HepG2 (cell line): ENCODE data around the gene FNDC10.

Experiments
- CEBPZ ChIP-seq: IDR thresholded peaks from 2 replicates; pipeline ENCODE4 v1.6.1; 2012; ENCODE audit warnings: low read length, improper control_type of control experiment
- CHD2 ChIP-seq: IDR thresholded peaks from 2 replicates; pipeline ENCODE4 v1.6.1; 2011; ENCODE audit warnings: low read depth, low read length, improper control_type of control experiment
- CREB1 ChIP-seq, 2 experiments: fragments of 450-650 bp in 1 of 2; IDR thresholded peaks; 2 replicates each; pipeline ENCODE4 v1.6.1; 2016 to 2017; ENCODE audit warnings: control low read depth in 1 of 2, mild to moderate bottlenecking in 1 of 2, missing compliant biosample characterization in 1 of 2, missing genetic modification characterization in 1 of 2
- CTCF ChIP-seq: sonication (generic); formaldehyde crosslinking; IDR thresholded peaks from 2 replicates; pipeline ENCODE4 v1.5.0; 2020; ENCODE audit warnings: mild to moderate bottlenecking, missing genetic modification reagents, moderate library complexity
- EZH2 ChIP-seq: conservative IDR thresholded peaks from 2 replicates; pipeline ENCODE4 v1.6.1; 2012; ENCODE audit warnings: mild to moderate bottlenecking, low read depth, low read length, moderate library complexity
- FOXJ3 ChIP-seq: sonication (generic); formaldehyde crosslinking; IDR thresholded peaks from 2 replicates; pipeline ENCODE4 v1.4.0; 2020; ENCODE audit warnings: missing genetic modification reagents, mild to moderate bottlenecking, borderline replicate concordance
- GABPA ChIP-seq, 2 experiments: IDR thresholded peaks; 2 replicates each; pipeline ENCODE4 v1.6.1; 2011 to 2016; ENCODE audit warnings: low read depth in 2 of 2, low read length in 1 of 2, missing biosample characterization in 1 of 2, missing genetic modification characterization in 1 of 2
- HNF4A ChIP-seq: sonication (generic); formaldehyde crosslinking; IDR thresholded peaks from 2 replicates; pipeline ENCODE4 v1.4.0; 2020; ENCODE audit warnings: missing genetic modification reagents
- KAT2B ChIP-seq: fragments of 150-350 bp; IDR thresholded peaks from 2 replicates; pipeline ENCODE4 v1.6.1; 2014; ENCODE audit warnings: low read depth, low read length, borderline replicate concordance
- MBD4 ChIP-seq: IDR thresholded peaks from 2 replicates; pipeline ENCODE4 v1.6.1; 2012; ENCODE audit warnings: low read length, inconsistent platforms, borderline replicate concordance
- MED1 ChIP-seq: sonication (generic); formaldehyde crosslinking; IDR thresholded peaks from 2 replicates; pipeline ENCODE4 v1.4.0; 2020; ENCODE audit warnings: missing genetic modification reagents
- SALL2 ChIP-seq: sonication (generic); formaldehyde crosslinking; IDR thresholded peaks from 2 replicates; pipeline ENCODE4 v1.8.1; 2023; ENCODE audit warnings: mild to moderate bottlenecking, missing genetic modification reagents, inconsistent platforms
- TF ChIP-seq, protein P1 (sequence below): sonication (generic); formaldehyde crosslinking; IDR thresholded peaks from 2 replicates; pipeline ENCODE4 v1.4.0; 2020; ENCODE audit warnings: missing genetic modification reagents
- TF ChIP-seq, protein P2 (sequence below): sonication (generic); formaldehyde crosslinking; IDR thresholded peaks from 2 replicates; pipeline ENCODE4 v1.4.0; 2020; ENCODE audit warnings: missing genetic modification reagents, borderline replicate concordance

DNA sequence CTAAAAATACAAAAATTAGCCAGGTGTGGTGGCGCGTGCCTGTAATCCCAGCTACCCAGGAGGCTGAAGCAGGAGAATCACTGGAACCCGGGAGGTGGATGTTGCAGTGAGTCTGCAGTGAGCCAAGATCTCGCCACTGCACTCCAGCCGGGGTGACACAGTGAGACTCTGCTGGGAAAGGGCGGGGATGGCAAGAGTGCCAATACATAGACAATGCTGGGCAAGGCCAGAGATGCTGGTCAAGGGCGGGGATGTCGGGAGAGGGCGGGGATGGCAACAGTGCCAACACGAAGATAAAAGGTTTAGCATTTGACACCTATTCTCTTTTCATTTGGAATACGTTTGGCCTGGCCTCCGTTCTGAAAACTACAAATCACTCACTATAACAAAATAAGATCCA is 36.2 kb downstream of the FNDC10 start:
- TF ChIP-seq CTCF (no peak), CHD2 (no peak), GABPA (IDR thresholded peaks at IDR 0.05; ENCODE audit: low read depth, low read length) (no peak), GABPA (CRISPR knock-in tag; IDR thresholded peaks at IDR 0.05; ENCODE audit: low read depth) (no peak), CREB1 (IDR thresholded peaks at IDR 0.05) (no peak), CREB1 (CRISPR knock-in tag; IDR thresholded peaks at IDR 0.05) (no peak), MED1 (no peak), SALL2 (CRISPR knock-in tag) (no peak), EZH2 (no peak), KAT2B (no peak), FOXJ3 (no peak), HNF4A (CRISPR knock-in tag) (no peak), MBD4 (no peak), CEBPZ (no peak)
- TF ChIP-seq, protein P1, sequence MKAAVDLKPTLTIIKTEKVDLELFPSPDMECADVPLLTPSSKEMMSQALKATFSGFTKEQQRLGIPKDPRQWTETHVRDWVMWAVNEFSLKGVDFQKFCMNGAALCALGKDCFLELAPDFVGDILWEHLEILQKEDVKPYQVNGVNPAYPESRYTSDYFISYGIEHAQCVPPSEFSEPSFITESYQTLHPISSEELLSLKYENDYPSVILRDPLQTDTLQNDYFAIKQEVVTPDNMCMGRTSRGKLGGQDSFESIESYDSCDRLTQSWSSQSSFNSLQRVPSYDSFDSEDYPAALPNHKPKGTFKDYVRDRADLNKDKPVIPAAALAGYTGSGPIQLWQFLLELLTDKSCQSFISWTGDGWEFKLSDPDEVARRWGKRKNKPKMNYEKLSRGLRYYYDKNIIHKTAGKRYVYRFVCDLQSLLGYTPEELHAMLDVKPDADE (CRISPR knock-in tag) = no peak
- TF ChIP-seq, protein P2, sequence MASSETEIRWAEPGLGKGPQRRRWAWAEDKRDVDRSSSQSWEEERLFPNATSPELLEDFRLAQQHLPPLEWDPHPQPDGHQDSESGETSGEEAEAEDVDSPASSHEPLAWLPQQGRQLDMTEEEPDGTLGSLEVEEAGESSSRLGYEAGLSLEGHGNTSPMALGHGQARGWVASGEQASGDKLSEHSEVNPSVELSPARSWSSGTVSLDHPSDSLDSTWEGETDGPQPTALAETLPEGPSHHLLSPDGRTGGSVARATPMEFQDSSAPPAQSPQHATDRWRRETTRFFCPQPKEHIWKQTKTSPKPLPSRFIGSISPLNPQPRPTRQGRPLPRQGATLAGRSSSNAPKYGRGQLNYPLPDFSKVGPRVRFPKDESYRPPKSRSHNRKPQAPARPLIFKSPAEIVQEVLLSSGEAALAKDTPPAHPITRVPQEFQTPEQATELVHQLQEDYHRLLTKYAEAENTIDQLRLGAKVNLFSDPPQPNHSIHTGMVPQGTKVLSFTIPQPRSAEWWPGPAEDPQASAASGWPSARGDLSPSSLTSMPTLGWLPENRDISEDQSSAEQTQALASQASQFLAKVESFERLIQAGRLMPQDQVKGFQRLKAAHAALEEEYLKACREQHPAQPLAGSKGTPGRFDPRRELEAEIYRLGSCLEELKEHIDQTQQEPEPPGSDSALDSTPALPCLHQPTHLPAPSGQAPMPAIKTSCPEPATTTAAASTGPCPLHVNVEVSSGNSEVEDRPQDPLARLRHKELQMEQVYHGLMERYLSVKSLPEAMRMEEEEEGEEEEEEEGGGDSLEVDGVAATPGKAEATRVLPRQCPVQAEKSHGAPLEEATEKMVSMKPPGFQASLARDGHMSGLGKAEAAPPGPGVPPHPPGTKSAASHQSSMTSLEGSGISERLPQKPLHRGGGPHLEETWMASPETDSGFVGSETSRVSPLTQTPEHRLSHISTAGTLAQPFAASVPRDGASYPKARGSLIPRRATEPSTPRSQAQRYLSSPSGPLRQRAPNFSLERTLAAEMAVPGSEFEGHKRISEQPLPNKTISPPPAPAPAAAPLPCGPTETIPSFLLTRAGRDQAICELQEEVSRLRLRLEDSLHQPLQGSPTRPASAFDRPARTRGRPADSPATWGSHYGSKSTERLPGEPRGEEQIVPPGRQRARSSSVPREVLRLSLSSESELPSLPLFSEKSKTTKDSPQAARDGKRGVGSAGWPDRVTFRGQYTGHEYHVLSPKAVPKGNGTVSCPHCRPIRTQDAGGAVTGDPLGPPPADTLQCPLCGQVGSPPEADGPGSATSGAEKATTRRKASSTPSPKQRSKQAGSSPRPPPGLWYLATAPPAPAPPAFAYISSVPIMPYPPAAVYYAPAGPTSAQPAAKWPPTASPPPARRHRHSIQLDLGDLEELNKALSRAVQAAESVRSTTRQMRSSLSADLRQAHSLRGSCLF (CRISPR knock-in tag) = no peak
